IMR-90 (cell line): ENCODE data around the gene SHROOM4. TPM values are rescaled to one million over a fixed set of nuclear protein-coding genes. Genes with fewer than 3 reads are reported as not detected.

Experiments
- ATAC-seq: fragments of 200-7000 bp; cut with Tn5 transposase; 2 replicates; pipeline ENCODE4 v1.9.1; 2020; ENCODE audit warnings: low read depth, mild to moderate bottlenecking, moderate library complexity
- BruUV-seq: library from RNA; stranded (reverse); fragments of 400-500 nt; replicated peaks from 2 replicates; lab custom pipeline; 2021; lab: Mats Ljungman, UMichigan
- CTCF ChIA-PET: fragments of 300-600 bp; formaldehyde crosslinking; extraction: SDS; loops from one replicate; lab custom pipeline; 2021; ENCODE audit warnings: antibody characterized with exemption; lab: Yijun Ruan, JAX
- POLR2A ChIA-PET: fragments of 300-600 bp; sonication (Branson Sonifier 250); formaldehyde crosslinking; loops from one replicate; lab custom pipeline; 2022; ENCODE audit warnings: antibody characterized with exemption; ENCODE audit not compliant: unreplicated experiment; lab: Charles Lee
- DNase-seq: peaks from one replicate; pipeline ENCODE4 v3.0.0; 2013
- H2AFZ ChIP-seq: replicated peaks from 2 replicates; pipeline ENCODE3; 2013; ENCODE audit warnings: low read length, mild to moderate bottlenecking; ENCODE audit not compliant: poor library complexity
- H2AK5ac ChIP-seq: 2 replicates; pipeline ENCODE4 v1.6.1; 2013; ENCODE audit warnings: low read depth, low read length, inconsistent platforms
- H2AK9ac ChIP-seq: replicated peaks from 2 replicates; pipeline ENCODE3; 2013; ENCODE audit warnings: mild to moderate bottlenecking, low read depth, low read length, moderate library complexity; ENCODE audit not compliant: poor library complexity
- H2BK120ac ChIP-seq: 2 replicates; pipeline ENCODE4 v1.6.1; 2013; ENCODE audit warnings: low read depth, low read length, inconsistent platforms
- H2BK15ac ChIP-seq: 3 replicates; pipeline ENCODE4 v1.6.1; 2013; ENCODE audit warnings: low read depth, low read length, inconsistent platforms
- H2BK20ac ChIP-seq: 2 replicates; pipeline ENCODE4 v1.6.1; 2013; ENCODE audit warnings: low read depth, mild to moderate bottlenecking, inconsistent platforms, low read length, moderate library complexity
- H2BK5ac ChIP-seq: 2 replicates; pipeline ENCODE4 v1.6.1; 2013; ENCODE audit warnings: mild to moderate bottlenecking, low read depth, low read length, inconsistent platforms; ENCODE audit not compliant: poor library complexity, severe bottlenecking
- H3K14ac ChIP-seq: replicated peaks from 2 replicates; pipeline ENCODE4 v1.6.1; 2013; ENCODE audit warnings: low read depth, low read length, inconsistent platforms
- H3K18ac ChIP-seq: 2 replicates; pipeline ENCODE4 v1.6.1; 2013; ENCODE audit warnings: low read depth, low read length, control low read depth
- H3K23ac ChIP-seq: 2 replicates; pipeline ENCODE4 v1.6.1; 2013; ENCODE audit warnings: low read depth, low read length, inconsistent platforms
- H3K27ac ChIP-seq: 2 replicates; pipeline ENCODE4 v1.5.1; 2013; ENCODE audit warnings: mild to moderate bottlenecking, control low read depth, low read length; ENCODE audit not compliant: insufficient read depth
- H3K27me3 ChIP-seq: 2 replicates; pipeline ENCODE4 v1.6.1; 2013; ENCODE audit warnings: low read length; ENCODE audit not compliant: control insufficient read depth, insufficient read depth
- H3K36me3 ChIP-seq: 2 replicates; pipeline ENCODE4 v1.6.1; 2013; ENCODE audit warnings: low read length, mixed read lengths; ENCODE audit not compliant: control insufficient read depth, insufficient read depth
- H3K4ac ChIP-seq: 2 replicates; pipeline ENCODE4 v1.6.1; 2013; ENCODE audit warnings: low read depth, low read length, inconsistent platforms
- H3K4me1 ChIP-seq: 2 replicates; pipeline ENCODE4 v1.6.1; 2013; ENCODE audit warnings: low read length, mixed read lengths; ENCODE audit not compliant: control insufficient read depth, insufficient read depth
- H3K4me2 ChIP-seq: 2 replicates; pipeline ENCODE4 v1.6.1; 2013; ENCODE audit warnings: low read depth, mild to moderate bottlenecking, control low read depth, low read length, moderate library complexity
- H3K4me3 ChIP-seq: 2 replicates; pipeline ENCODE4 v1.5.1; 2013; ENCODE audit warnings: low read depth, mild to moderate bottlenecking, control low read depth, low read length, moderate library complexity; ENCODE audit not compliant: insufficient read depth
- H3K56ac ChIP-seq: 2 replicates; pipeline ENCODE4 v1.6.1; 2013; ENCODE audit warnings: low read length, inconsistent platforms; ENCODE audit not compliant: insufficient read depth; ENCODE audit errors: extremely low read depth
- H3K79me1 ChIP-seq, 2 experiments: 2 replicates each; pipeline ENCODE4 v1.6.1; 2013; ENCODE audit warnings: low read length in 2 of 2, inconsistent platforms in 1 of 2, low read depth in 1 of 2
- H3K9ac ChIP-seq: 2 replicates; pipeline ENCODE4 v1.6.1; 2013; ENCODE audit warnings: low read depth, low read length, control low read depth
- H3K9me1 ChIP-seq: 2 replicates; pipeline ENCODE4 v1.6.1; 2013; ENCODE audit warnings: low read length, inconsistent platforms; ENCODE audit not compliant: insufficient read depth
- H3K9me3 ChIP-seq: 2 replicates; pipeline ENCODE4 v1.6.1; 2013; ENCODE audit warnings: low read length; ENCODE audit not compliant: control insufficient read depth, insufficient read depth
- H4K20me1 ChIP-seq: 2 replicates; pipeline ENCODE4 v1.6.1; 2013; ENCODE audit warnings: low read length, inconsistent platforms; ENCODE audit not compliant: insufficient read depth
- H4K5ac ChIP-seq: 2 replicates; pipeline ENCODE4 v1.6.1; 2013; ENCODE audit warnings: mild to moderate bottlenecking, low read depth, low read length, control low read depth
- H4K8ac ChIP-seq, 2 experiments: 2 replicates each; pipeline ENCODE4 v1.6.1; 2013; ENCODE audit warnings: low read depth in 2 of 2, low read length in 2 of 2, control low read depth in 1 of 2, inconsistent platforms in 1 of 2
- H4K91ac ChIP-seq: 2 replicates; pipeline ENCODE4 v1.6.1; 2013; ENCODE audit warnings: low read depth, low read length, inconsistent platforms; ENCODE audit not compliant: insufficient read depth
- BHLHE40 ChIP-seq: fragments of 150-350 bp; IDR thresholded peaks from 2 replicates; pipeline ENCODE4 v1.6.1; 2016; ENCODE audit warnings: mild to moderate bottlenecking, low read depth, low read length
- CEBPB ChIP-seq: IDR thresholded peaks from 2 replicates; pipeline ENCODE4 v1.6.1; 2012; ENCODE audit warnings: low read depth, low read length, improper control_type of control experiment
- CHD1 ChIP-seq: IDR thresholded peaks from 2 replicates; pipeline ENCODE4 v1.6.1; 2012; ENCODE audit warnings: low read depth, low read length, improper control_type of control experiment
- ELK1 ChIP-seq: fragments of 150-350 bp; IDR thresholded peaks from 2 replicates; pipeline ENCODE4 v1.6.1; 2016; ENCODE audit warnings: low read depth, mild to moderate bottlenecking, low read length, moderate library complexity, borderline replicate concordance
- FOS ChIP-seq: fragments of 150-350 bp; IDR thresholded peaks from 2 replicates; pipeline ENCODE4 v1.6.1; 2016; ENCODE audit warnings: low read depth, low read length
- MAFK ChIP-seq: IDR thresholded peaks from 2 replicates; pipeline ENCODE4 v1.6.1; 2012; ENCODE audit warnings: low read depth, low read length, improper control_type of control experiment
- MXI1 ChIP-seq: IDR thresholded peaks from 2 replicates; pipeline ENCODE4 v1.6.1; 2012; ENCODE audit warnings: low read depth, mild to moderate bottlenecking, low read length, moderate library complexity, borderline replicate concordance
- NFE2L2 ChIP-seq: fragments of 150-350 bp; IDR thresholded peaks from 2 replicates; pipeline ENCODE4 v1.6.1; 2016; ENCODE audit warnings: low read depth, mild to moderate bottlenecking, low read length
- POLR2A ChIP-seq: IDR thresholded peaks from 2 replicates; pipeline ENCODE4 v1.6.1; 2012; ENCODE audit warnings: mild to moderate bottlenecking, low read depth, low read length
- RAD21 ChIP-seq: IDR thresholded peaks from 2 replicates; pipeline ENCODE4 v1.6.1; 2012; ENCODE audit warnings: low read length, improper control_type of control experiment
- RCOR1 ChIP-seq: IDR thresholded peaks from 2 replicates; pipeline ENCODE4 v1.6.1; 2012; ENCODE audit warnings: mild to moderate bottlenecking, low read length, improper control_type of control experiment; ENCODE audit not compliant: insufficient replicate concordance
- RFX5 ChIP-seq: IDR thresholded peaks from 2 replicates; pipeline ENCODE4 v1.8.0; 2012; ENCODE audit warnings: low read depth, mild to moderate bottlenecking, low read length, moderate library complexity
- SMC3 ChIP-seq: fragments of 150-350 bp; IDR thresholded peaks from 2 replicates; pipeline ENCODE4 v1.6.1; 2016; ENCODE audit warnings: low read depth, mild to moderate bottlenecking, antibody characterized with exemption, low read length, moderate library complexity
- USF2 ChIP-seq: fragments of 150-350 bp; IDR thresholded peaks from 2 replicates; pipeline ENCODE4 v1.6.1; 2017; ENCODE audit warnings: mild to moderate bottlenecking, antibody characterized with exemption, low read length, low read depth
- dilution Hi-C: fragments of 300-500 bp; cut with HindIII; formaldehyde crosslinking; loops from one replicate; pipeline ENCODE4 v1.14.3; 2018; ENCODE audit warnings: low sequenced_read_pairs; ENCODE audit not compliant: unreplicated experiment
- in situ Hi-C: fragments of 300-500 bp; cut with MboI; formaldehyde crosslinking; loops from 3 replicates; pipeline ENCODE4 v1.14.3; 2019; ENCODE audit warnings: low sequenced_read_pairs, inconsistent platforms, mixed read lengths
- intact Hi-C: fragments of 100-400 bp; cut with micrococcal nuclease; formaldehyde crosslinking; loops from 2 replicates; pipeline ENCODE4 v1.10.0; 2022
- polyA plus RNA-seq, 3 experiments: library from polyadenylated mRNA; depleted of rRNA; stranded (reverse); fragments of >200 nt; gene quantifications; 2 replicates each; pipeline ENCODE4 v1.2.3, GENCODE V29; 2012; ENCODE audit warnings: low replicate concordance in 1 of 3
- total RNA-seq: library from RNA; depleted of rRNA; stranded (reverse); fragments of >200 nt; gene quantifications from 2 replicates; pipeline ENCODE4 v1.2.3, GENCODE V29; 2012

Gene SHROOM4
- total and polyA plus RNA-seq, 2 of the 4 experiments (the other 2 are of a cell fraction) = 1.0 to 2.2 TPM

GRCh38 chrX:50609796-50610195 is 204.2 kb downstream of the SHROOM4 start:
- dilution Hi-C loops = no loop called here
- in situ Hi-C loops = no loop called here
- Histone ChIP-seq H2AK9ac (no peak overlapping the region), H2AK5ac (no peak overlapping the region), H2BK15ac (no peak overlapping the region), H3K9me3 (no peaks in the 10 kb centered on the region), H3K4me3 (no peak overlapping the region), H3K18ac (no peak overlapping the region), H3K23ac (no peak overlapping the region), H3K27ac (no peak overlapping the region), H3K36me3 (no peaks in the 10 kb centered on the region), H3K9me1 (no peaks in the 10 kb centered on the region), H2BK120ac (no peak overlapping the region), H3K9ac (no peak overlapping the region), H3K4ac (no peak overlapping the region), H3K14ac (no peak overlapping the region), H4K91ac (no peak overlapping the region), H2BK20ac (no peak overlapping the region), H3K27me3 (no peaks in the 10 kb centered on the region; the same call in 1 of the 2 replicates), H3K4me2 (no peak overlapping the region), H3K4me1 (no peaks in the 10 kb centered on the region), H2BK5ac (no peak overlapping the region), H4K8ac (no peak overlapping the region), H4K20me1 (no peaks in the 10 kb centered on the region), H4K5ac (no peak overlapping the region), H3K79me1 (no peaks in the 10 kb centered on the region), H3K56ac (no peak overlapping the region), H2AFZ (no peak overlapping the region)
- BruUV-seq = no TSS peak
- DNase-seq (peak; percentile 27), ATAC-seq (no peak)
- intact Hi-C loops = no loop called here
- ChIA-PET CTCF (no interaction called here), POLR2A (interaction anchor here (0.5 kb wide), 1 partner anchor 462 kb away, joined by 3 read pairs; no protein-coding TSS in a partner anchor)
- TF ChIP-seq BHLHE40 = no peak
- no peak for TF ChIP-seq MAFK
- no peak for TF ChIP-seq RAD21
- TF ChIP-seq CHD1 = no peak
- no peak for TF ChIP-seq RFX5
- TF ChIP-seq NFE2L2 = no peak
- no peak for TF ChIP-seq CEBPB
- no peak for TF ChIP-seq FOS
- no peak for TF ChIP-seq MXI1
- TF ChIP-seq POLR2A = no peak
- no peak for TF ChIP-seq SMC3
- TF ChIP-seq RCOR1 = no peak
- TF ChIP-seq USF2 = no peak
- no peak for TF ChIP-seq ELK1
